IMR-90 (cell line): ENCODE measurements around the gene TCF25.

Experiments used
- BHLHE40 ChIP-seq: fragments of 150-350 bp; IDR thresholded peaks from 2 replicates; pipeline ENCODE4 v1.6.1; 2016; ENCODE audit warnings: mild to moderate bottlenecking, low read depth, low read length
- CEBPB ChIP-seq: IDR thresholded peaks from 2 replicates; pipeline ENCODE4 v1.6.1; 2012; ENCODE audit warnings: low read depth, low read length, improper control_type of control experiment
- CTCF ChIP-seq: conservative IDR thresholded peaks from 2 replicates; pipeline ENCODE4 v1.5.1; 2012; ENCODE audit warnings: mild to moderate bottlenecking, low read depth, low read length, improper control_type of control experiment
- ELK1 ChIP-seq: fragments of 150-350 bp; IDR thresholded peaks from 2 replicates; pipeline ENCODE4 v1.6.1; 2016; ENCODE audit warnings: low read depth, mild to moderate bottlenecking, low read length, moderate library complexity, borderline replicate concordance
- FOS ChIP-seq: fragments of 150-350 bp; IDR thresholded peaks from 2 replicates; pipeline ENCODE4 v1.6.1; 2016; ENCODE audit warnings: low read depth, low read length
- MAFK ChIP-seq: IDR thresholded peaks from 2 replicates; pipeline ENCODE4 v1.6.1; 2012; ENCODE audit warnings: low read depth, low read length, improper control_type of control experiment
- MAZ ChIP-seq: IDR thresholded peaks from 2 replicates; pipeline ENCODE4 v1.6.1; 2012; ENCODE audit warnings: low read depth, mild to moderate bottlenecking, low read length, improper control_type of control experiment, moderate library complexity, borderline replicate concordance
- MXI1 ChIP-seq: IDR thresholded peaks from 2 replicates; pipeline ENCODE4 v1.6.1; 2012; ENCODE audit warnings: low read depth, mild to moderate bottlenecking, low read length, moderate library complexity, borderline replicate concordance
- NFE2L2 ChIP-seq: fragments of 150-350 bp; IDR thresholded peaks from 2 replicates; pipeline ENCODE4 v1.6.1; 2016; ENCODE audit warnings: low read depth, mild to moderate bottlenecking, low read length
- POLR2A ChIP-seq: IDR thresholded peaks from 2 replicates; pipeline ENCODE4 v1.6.1; 2012; ENCODE audit warnings: mild to moderate bottlenecking, low read depth, low read length
- RAD21 ChIP-seq: IDR thresholded peaks from 2 replicates; pipeline ENCODE4 v1.6.1; 2012; ENCODE audit warnings: low read length, improper control_type of control experiment
- RFX5 ChIP-seq: IDR thresholded peaks from 2 replicates; pipeline ENCODE4 v1.8.0; 2012; ENCODE audit warnings: low read depth, mild to moderate bottlenecking, low read length, moderate library complexity
- SMC3 ChIP-seq: fragments of 150-350 bp; IDR thresholded peaks from 2 replicates; pipeline ENCODE4 v1.6.1; 2016; ENCODE audit warnings: low read depth, mild to moderate bottlenecking, antibody characterized with exemption, low read length, moderate library complexity
- USF2 ChIP-seq: fragments of 150-350 bp; IDR thresholded peaks from 2 replicates; pipeline ENCODE4 v1.6.1; 2017; ENCODE audit warnings: mild to moderate bottlenecking, antibody characterized with exemption, low read length, low read depth

GRCh38 chr16:89881368-89881730 is 8.0 kb downstream of the TCF25 start:
- TF ChIP-seq CTCF, result no peak
- TF ChIP-seq ELK1, result no peak
- no peak for TF ChIP-seq MAZ
- no peak for TF ChIP-seq MAFK
- TF ChIP-seq FOS, result no peak
- TF ChIP-seq USF2, result no peak
- TF ChIP-seq RAD21, result no peak
- no peak for TF ChIP-seq POLR2A
- no peak for TF ChIP-seq MXI1
- no peak for TF ChIP-seq CEBPB
- no peak for TF ChIP-seq RFX5
- no peak for TF ChIP-seq SMC3
- TF ChIP-seq BHLHE40, result no peak
- TF ChIP-seq NFE2L2, result no peak
